ENCODE measurements around the gene NLRP8. TPM values are rescaled to one million over a fixed set of nuclear protein-coding genes. Genes with fewer than 3 reads are reported as not detected.

Gene NLRP8
- total RNA-seq, result under 1 TPM in 2 of 3 donors, not detected in 1; 0.29 to 0.33 TPM

DNA sequence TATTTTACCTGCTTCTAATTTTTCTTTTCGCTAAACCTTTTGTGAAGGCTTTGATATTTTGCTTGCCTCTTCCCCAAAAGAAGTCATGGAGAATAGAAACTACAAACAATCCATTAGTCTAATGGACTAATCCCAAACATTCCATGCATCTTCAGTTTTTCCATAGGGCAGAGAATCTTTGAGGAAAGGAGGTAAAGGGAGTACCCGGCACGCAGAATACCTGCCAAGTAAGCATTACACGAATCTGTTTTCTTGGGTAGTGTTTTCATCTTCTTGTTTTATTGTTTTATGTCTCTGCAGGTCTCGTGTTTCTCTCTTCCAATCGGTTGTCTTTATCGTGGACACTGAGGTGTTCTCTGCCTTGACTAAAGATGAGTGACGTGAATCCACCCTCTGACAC, at the start of gene NLRP8:
TSS of gene NLRP8 (plus strand) at position 301 of the 400 bp plus-strand sequence.
- H3K27ac ChIP-seq, result no peak within 1 kb of the TSS
- intact Hi-C loops (cut with DNase I; ENCODE audit: low total_unique reads), result no loop called here
- H3K4me1 ChIP-seq, result no peaks in the 10 kb centered on the region
- no peaks in the 10 kb centered on the region for H3K27me3 ChIP-seq
- H3K36me3 ChIP-seq, result no peaks in the 10 kb centered on the region
- no peak for TF ChIP-seq POLR2AphosphoS5 (IDR thresholded peaks at IDR 0.05)
- no peak for TF ChIP-seq POLR2A (IDR thresholded peaks at IDR 0.05)
- TF ChIP-seq CTCF (IDR thresholded peaks at IDR 0.05), result no peak
- DNase-seq (ENCODE audit: low spot score in 2 of 2), result no peak
- H3K9me3 ChIP-seq, result peaks cover 3 to 16% of the 10 kb centered on the region in 2 donors
- no peak within 1 kb of the TSS for H3K4me3 ChIP-seq

DNA sequence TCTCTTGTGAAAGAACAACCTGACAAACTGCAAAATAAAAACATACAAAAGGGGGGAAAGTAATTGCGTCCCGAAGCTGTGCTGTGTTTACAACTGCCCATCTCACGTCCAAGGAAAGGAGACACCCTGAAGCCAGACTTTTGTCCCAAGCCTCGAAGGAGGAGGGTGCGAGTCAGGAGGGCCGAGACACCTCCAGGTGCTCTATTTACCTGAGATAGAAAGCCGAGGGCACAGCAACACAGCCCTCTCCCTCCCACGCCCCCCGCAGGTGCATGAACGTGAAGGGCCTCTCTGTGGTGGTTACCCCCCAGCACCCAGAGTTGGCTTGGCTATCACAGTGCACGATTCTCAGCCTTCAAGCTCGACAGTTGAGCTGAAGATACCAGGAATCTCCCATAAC, 48.7 kb upstream of the NLRP8 start:
- no peaks in the 10 kb centered on the region for H3K36me3 ChIP-seq
- no peaks in the 10 kb centered on the region for H3K4me1 ChIP-seq
- TF ChIP-seq POLR2AphosphoS5 (IDR thresholded peaks at IDR 0.05) (no peak), CTCF (IDR thresholded peaks at IDR 0.05) (no peak)
- intact Hi-C loops (cut with DNase I; ENCODE audit: low total_unique reads), result no loop called here
- no peak overlapping the region for H3K27ac ChIP-seq
- H3K9me3 ChIP-seq, result peaks cover 0 to 7% of the 10 kb centered on the region in 2 donors
- no peak for DNase-seq (ENCODE audit: low spot score in 2 of 2)
- no peak overlapping the region for H3K4me3 ChIP-seq
- no peaks in the 10 kb centered on the region for H3K27me3 ChIP-seq

GRCh38 chr19:55901369-55902079, 46.1 kb upstream of the NLRP8 start:
- TF ChIP-seq POLR2AphosphoS5 (IDR thresholded peaks at IDR 0.05), result no peak
- TF ChIP-seq POLR2A (IDR thresholded peaks at IDR 0.05), result no peak
- no peak for TF ChIP-seq CTCF (IDR thresholded peaks at IDR 0.05)
- Histone ChIP-seq H3K9me3 (peaks cover 0 to 7% of the 10 kb centered on the region in 2 donors), H3K27me3 (no peaks in the 10 kb centered on the region), H3K4me3 (no peak overlapping the region), H3K36me3 (no peaks in the 10 kb centered on the region), H3K27ac (no peak overlapping the region), H3K4me1 (no peaks in the 10 kb centered on the region)
- no peak for DNase-seq (ENCODE audit: low spot score in 2 of 2)
- intact Hi-C loops (cut with DNase I; ENCODE audit: low total_unique reads), result no loop called here

- no peaks in the 10 kb centered on the region for H3K36me3 ChIP-seq
- peaks cover 0 to 7% of the 10 kb centered on the region in 2 donors for H3K9me3 ChIP-seq
- H3K4me3 ChIP-seq, result no peak overlapping the region
- H3K27me3 ChIP-seq, result no peaks in the 10 kb centered on the region
- DNase-seq (ENCODE audit: low spot score in 2 of 2), result no peak
- H3K4me1 ChIP-seq, result no peaks in the 10 kb centered on the region
- intact Hi-C loops (cut with DNase I; ENCODE audit: low total_unique reads), result no loop called here
- no peak for TF ChIP-seq POLR2AphosphoS5 (IDR thresholded peaks at IDR 0.05)
- no peak for TF ChIP-seq CTCF (IDR thresholded peaks at IDR 0.05)
- TF ChIP-seq POLR2A (IDR thresholded peaks at IDR 0.05), result no peak
- no peak overlapping the region for H3K27ac ChIP-seq
Measured at GRCh38 chr19:55902080-55902751, 45.4 kb upstream of the NLRP8 start.

DNA sequence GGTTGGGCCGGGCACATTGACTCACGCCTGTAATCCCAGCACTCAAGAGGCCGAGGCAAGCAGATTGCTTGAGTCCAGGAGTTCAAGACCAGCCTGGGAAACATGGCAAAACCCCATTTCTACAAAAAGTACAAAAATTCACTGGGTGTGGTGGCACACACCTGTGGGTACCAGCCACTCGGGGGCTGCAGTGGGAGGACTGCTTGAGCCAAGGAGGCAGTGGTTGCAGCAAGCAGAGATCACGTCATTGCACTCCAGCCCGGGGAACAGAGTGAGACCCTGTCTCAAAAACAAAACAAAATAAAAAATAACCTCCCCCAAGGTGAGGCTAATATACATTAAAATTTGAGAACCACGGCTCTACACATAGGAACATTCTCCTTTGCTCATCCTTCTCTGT, 40.3 kb upstream of the NLRP8 start:
- H3K27ac ChIP-seq, result no peak overlapping the region
- H3K27me3 ChIP-seq, result no peaks in the 10 kb centered on the region
- no peak overlapping the region for H3K4me3 ChIP-seq
- no peak for TF ChIP-seq CTCF (IDR thresholded peaks at IDR 0.05)
- TF ChIP-seq POLR2A (IDR thresholded peaks at IDR 0.05), result no peak
- no peak for TF ChIP-seq POLR2AphosphoS5 (IDR thresholded peaks at IDR 0.05)
- H3K9me3 ChIP-seq, result peaks cover 3 to 13% of the 10 kb centered on the region in 2 donors
- H3K4me1 ChIP-seq, result no peaks in the 10 kb centered on the region
- intact Hi-C loops (cut with DNase I; ENCODE audit: low total_unique reads), result no loop called here
- H3K36me3 ChIP-seq, result no peaks in the 10 kb centered on the region
- no peak for DNase-seq (ENCODE audit: low spot score in 2 of 2)

Data from breast epithelium (tissue), 4 donors.